ENCODE results near the gene SLC2A4.

SLC2A4 gene

GRCh38 chr17:7293816-7294613 lies 12.5 kb downstream of the SLC2A4 start:
- H3K27ac ChIP-seq = peak overlapping the region in 2 of 21 experiments; percentile 4 to 44
- H3K4me3 ChIP-seq = peak overlapping the region in 6 of 7 experiments; percentile 5 to 24 (median 13)

- Histone ChIP-seq H3K27ac (peak within 1 kb of the TSS in 3 of 21 experiments; percentile 4 to 44 (median 23)), H3K4me3 (peak within 1 kb of the TSS in 6 of 7 experiments; percentile 5 to 24 (median 13))
Observed at GRCh38 chr17:7294614-7295153, 13.2 kb downstream of the SLC2A4 start, which contains the start of gene YBX2. Gene YBX2, minus strand, starts transcription at chr17:7294639. Its CDS starts 139 bp downstream, at chr17:7294500.

- H3K4me3 ChIP-seq = peak overlapping the region in 2 of 7 experiments; percentile 22 to 24
- H3K27ac ChIP-seq = peak overlapping the region in 2 of 21 experiments; percentile 23 to 44
Observed at GRCh38 chr17:7295230-7296180, 14.0 kb downstream of the SLC2A4 start.

- Histone ChIP-seq H3K4me3 (no peak overlapping the region), H3K27ac (peak overlapping the region in 1 of 21 experiments; percentile 23)
Observed at GRCh38 chr17:7296189-7296861, 14.8 kb downstream of the SLC2A4 start.

- Histone ChIP-seq H3K27ac (no peak overlapping the region), H3K4me3 (no peak overlapping the region)
Observed at GRCh38 chr17:7304179-7304578, 22.7 kb downstream of the SLC2A4 start.

GRCh38 chr17:7306911-7307685 lies 25.6 kb downstream of the SLC2A4 start, which contains the start of gene EIF5A:
Gene EIF5A, plus strand, starts transcription at chr17:7307628. Its CDS starts 2,008 bp downstream, at chr17:7309636.
- peak within 1 kb of the TSS; percentile 93 to 100 (median 99) for H3K27ac ChIP-seq

GRCh38 chr17:7307686-7308624 lies 26.4 kb downstream of the SLC2A4 start:
- peak overlapping the region; percentile 93 to 100 (median 99) for H3K27ac ChIP-seq

More at GRCh38 chr17:7306911-7307685, 25.6 kb downstream of the SLC2A4 start, which contains the start of gene EIF5A:
- H3K4me3 ChIP-seq = peak within 1 kb of the TSS; percentile 86 to 100 (median 98)

GRCh38 chr17:7308625-7309433 lies 27.3 kb downstream of the SLC2A4 start:
- H3K4me3 ChIP-seq = peak overlapping the region; percentile 86 to 100 (median 98)
- peak overlapping the region; percentile 93 to 100 (median 99) for H3K27ac ChIP-seq

More at GRCh38 chr17:7307686-7308624, 26.4 kb downstream of the SLC2A4 start:
- H3K4me3 ChIP-seq = peak overlapping the region; percentile 86 to 100 (median 98)

GRCh38 chr17:7309628-7310027 lies 28.1 kb downstream of the SLC2A4 start:
- H3K27ac ChIP-seq = peak overlapping the region in 14 of 21 experiments; percentile 93 to 100 (median 100)
- H3K4me3 ChIP-seq = peak overlapping the region in 4 of 7 experiments; percentile 86 to 100 (median 94)

- H3K27ac ChIP-seq = no peak overlapping the region
- H3K4me3 ChIP-seq = no peak overlapping the region
Observed at GRCh38 chr17:7311110-7311705, 29.7 kb downstream of the SLC2A4 start.

- Histone ChIP-seq H3K27ac (no peak overlapping the region), H3K4me3 (no peak overlapping the region)
Observed at GRCh38 chr17:7312432-7313087, 31.0 kb downstream of the SLC2A4 start.

GRCh38 chr17:7313088-7313889 lies 31.8 kb downstream of the SLC2A4 start:
- Histone ChIP-seq H3K4me3 (no peak overlapping the region), H3K27ac (peak overlapping the region in 1 of 21 experiments; percentile 38)

- Histone ChIP-seq H3K27ac (peak overlapping the region in 20 of 21 experiments; percentile 76 to 98 (median 92)), H3K4me3 (peak overlapping the region; percentile 50 to 92 (median 82))
Observed at GRCh38 chr17:7313890-7314718, 32.6 kb downstream of the SLC2A4 start.

Data from skin epidermis (tissue), 12 donors.